Endothelial cell of hepatic sinusoid (primary cell): ENCODE results near the gene TMEM141.
"Not testable (repeated sequence)": the region's sequence is repeated elsewhere in the genome, so short reads cannot be mapped to it uniquely, and the experiment has no call there.

ENCODE experiments used
- in situ Hi-C: cut with HindIII; loops from 2 replicates; pipeline ENCODE4 v1.10.0; 2017; ENCODE audit warnings: low sequenced_read_pairs

Gene TMEM141

GRCh38 chr9:136771907-136772415 lies 19.2 kb upstream of the TMEM141 start:
- in situ Hi-C loops: no loop called here

DNA sequence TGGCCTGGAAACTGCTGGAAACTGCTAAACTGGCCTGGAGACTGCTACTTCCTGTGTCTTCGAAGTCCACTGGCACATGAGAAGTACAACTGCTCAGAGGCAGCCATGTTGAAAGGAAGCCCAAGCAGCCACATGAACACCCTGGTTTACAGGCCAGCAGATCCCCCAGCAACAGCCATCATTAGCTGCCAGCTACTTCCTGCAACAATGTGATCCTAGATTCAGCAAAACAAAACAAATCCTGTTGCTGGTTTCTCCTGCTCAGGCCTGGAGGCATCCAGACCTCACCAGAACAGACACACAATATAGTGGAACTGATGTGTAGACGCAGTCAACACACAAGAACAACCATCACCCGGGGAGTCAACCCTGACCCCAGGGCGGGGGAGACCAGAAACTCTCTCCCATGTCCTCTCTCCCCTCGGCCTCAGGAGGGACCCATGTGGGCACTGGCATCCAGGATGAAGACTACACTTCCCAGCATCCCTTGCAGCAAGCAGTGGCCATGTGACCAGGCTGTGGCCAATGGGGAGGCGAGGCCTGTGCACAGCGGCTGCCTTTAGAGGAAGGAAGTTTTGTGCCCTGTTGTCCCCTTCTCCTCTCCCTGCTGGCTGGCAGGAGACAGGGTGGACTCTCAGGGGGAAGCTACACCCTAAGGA lies 17.6 kb upstream of the TMEM141 start:
- in situ Hi-C loops: no loop called here

- in situ Hi-C loops: no loop called here
Measured at GRCh38 chr9:136774416-136775045, 16.6 kb upstream of the TMEM141 start.

DNA sequence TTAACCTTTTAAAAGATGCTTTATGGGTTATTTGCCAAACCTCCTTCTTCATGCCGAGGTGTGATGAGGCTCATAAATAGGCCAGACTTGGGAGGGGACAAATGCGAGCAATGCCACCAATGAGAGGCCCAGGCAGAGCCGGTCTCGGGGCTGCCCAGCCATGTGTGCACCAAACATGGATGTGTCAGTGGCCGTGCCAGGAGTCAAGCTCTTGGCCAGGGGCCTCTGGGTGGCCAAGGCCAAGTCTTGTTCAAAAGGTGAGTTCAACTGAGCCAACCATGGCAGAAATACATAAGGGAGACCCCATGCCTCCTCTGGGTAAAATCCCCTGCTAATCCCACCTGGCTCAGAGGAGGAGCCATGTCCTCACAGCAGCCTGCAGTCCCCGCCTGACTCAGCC lies 16.0 kb upstream of the TMEM141 start:
- in situ Hi-C loops: no loop called here

- in situ Hi-C loops: no loop called here
Measured at GRCh38 chr9:136776947-136777346, 14.2 kb upstream of the TMEM141 start.

GRCh38 chr9:136777359-136777758 lies 13.8 kb upstream of the TMEM141 start:
- in situ Hi-C loops: no loop called here

DNA sequence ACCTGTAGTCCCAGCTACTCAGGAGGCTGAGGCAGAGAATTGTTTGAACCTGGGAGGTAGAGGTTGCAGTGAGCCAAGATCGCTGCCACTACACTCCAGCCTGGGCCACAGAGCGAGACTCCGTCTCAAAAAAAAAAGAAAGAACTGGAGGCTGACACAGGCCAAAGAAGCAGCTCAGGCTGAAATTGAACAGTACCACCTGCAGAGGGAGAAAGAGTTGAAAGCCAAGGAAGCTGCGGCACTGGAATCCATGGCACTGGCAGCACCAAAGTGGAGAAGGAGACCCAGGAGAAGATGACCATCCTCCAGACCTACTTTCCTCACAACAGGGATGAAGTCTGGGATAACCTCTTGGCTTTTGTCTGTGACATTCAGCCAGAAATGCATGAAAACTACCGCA lies 11.3 kb upstream of the TMEM141 start:
- in situ Hi-C loops: loop anchor here (5.0 kb wide), 1 partner anchor 247 kb away; the partner anchor contains the start of gene ABCA2

- in situ Hi-C loops: loop anchor here (5.0 kb wide), 1 partner anchor 245 kb away; the partner anchor contains the start of gene ABCA2
Measured at GRCh38 chr9:136782452-136782851, 8.7 kb upstream of the TMEM141 start.

- in situ Hi-C loops: loop anchor here (5.0 kb wide), 1 partner anchor 243 kb away; the partner anchor contains the start of gene ABCA2
Measured at GRCh38 chr9:136784249-136784996, 6.7 kb upstream of the TMEM141 start.

- in situ Hi-C loops: loop anchor here (5.0 kb wide), 1 partner anchor 242 kb away; the partner anchor contains the start of gene ABCA2
Measured at GRCh38 chr9:136784997-136785361, 6.2 kb upstream of the TMEM141 start.

GRCh38 chr9:136785565-136786355 lies 5.4 kb upstream of the TMEM141 start:
- in situ Hi-C loops: not testable (repeated sequence)

DNA sequence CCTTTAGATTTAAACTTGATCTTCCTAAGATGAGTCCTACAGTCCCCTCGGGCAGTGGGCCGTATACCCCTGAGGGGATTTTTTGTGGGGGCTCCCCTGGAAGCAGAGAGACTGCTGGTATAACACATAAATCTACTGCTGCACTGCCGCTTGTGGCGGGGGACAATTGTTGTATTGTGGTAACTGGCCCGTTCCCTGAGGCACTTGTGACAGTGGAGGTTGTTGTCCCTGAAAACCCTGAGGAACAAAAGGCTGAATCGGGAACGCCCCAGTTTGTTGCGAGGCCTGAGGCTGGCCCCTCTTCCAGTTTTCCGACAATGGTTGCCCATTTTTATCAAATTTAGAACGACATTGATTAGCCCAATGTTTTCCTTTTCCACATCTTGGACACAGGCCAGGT lies 4.7 kb upstream of the TMEM141 start:
- in situ Hi-C loops: no loop called here

- in situ Hi-C loops: not testable (repeated sequence)
Measured at GRCh38 chr9:136786983-136787382, 4.2 kb upstream of the TMEM141 start.

DNA sequence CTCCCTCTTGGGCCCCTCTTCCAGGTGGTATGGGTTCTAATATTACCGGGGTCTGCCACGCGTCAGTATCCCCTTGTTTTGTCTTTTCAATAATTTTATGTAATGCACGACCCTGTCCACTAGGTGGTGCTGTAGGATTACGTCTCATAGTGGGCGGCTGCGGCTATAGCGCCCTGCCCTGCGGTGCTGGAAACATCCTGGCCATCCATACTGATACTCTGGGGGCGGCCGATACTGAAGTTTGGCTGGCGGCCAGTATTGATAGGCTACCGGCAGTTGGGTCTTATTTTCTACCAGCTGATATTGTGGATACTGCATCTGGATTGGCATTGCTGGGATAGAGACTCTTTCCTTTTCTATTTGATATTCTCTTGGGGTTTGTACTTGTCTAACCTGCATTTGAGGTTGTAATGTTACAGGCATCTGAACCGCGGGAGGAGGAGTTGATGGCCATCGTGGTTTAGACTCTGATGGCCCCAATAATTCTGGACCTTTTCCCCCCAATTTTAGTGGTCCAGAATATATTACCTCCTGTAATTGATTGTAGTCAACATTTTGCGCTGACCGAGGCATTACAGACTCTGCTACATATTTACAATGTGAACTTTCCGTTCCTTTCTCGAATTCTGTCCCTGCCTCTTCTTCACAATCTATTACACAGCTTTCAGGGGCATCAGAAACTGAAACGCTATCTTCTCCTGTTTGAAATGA lies 3.3 kb upstream of the TMEM141 start:
- in situ Hi-C loops: no loop called here

DNA sequence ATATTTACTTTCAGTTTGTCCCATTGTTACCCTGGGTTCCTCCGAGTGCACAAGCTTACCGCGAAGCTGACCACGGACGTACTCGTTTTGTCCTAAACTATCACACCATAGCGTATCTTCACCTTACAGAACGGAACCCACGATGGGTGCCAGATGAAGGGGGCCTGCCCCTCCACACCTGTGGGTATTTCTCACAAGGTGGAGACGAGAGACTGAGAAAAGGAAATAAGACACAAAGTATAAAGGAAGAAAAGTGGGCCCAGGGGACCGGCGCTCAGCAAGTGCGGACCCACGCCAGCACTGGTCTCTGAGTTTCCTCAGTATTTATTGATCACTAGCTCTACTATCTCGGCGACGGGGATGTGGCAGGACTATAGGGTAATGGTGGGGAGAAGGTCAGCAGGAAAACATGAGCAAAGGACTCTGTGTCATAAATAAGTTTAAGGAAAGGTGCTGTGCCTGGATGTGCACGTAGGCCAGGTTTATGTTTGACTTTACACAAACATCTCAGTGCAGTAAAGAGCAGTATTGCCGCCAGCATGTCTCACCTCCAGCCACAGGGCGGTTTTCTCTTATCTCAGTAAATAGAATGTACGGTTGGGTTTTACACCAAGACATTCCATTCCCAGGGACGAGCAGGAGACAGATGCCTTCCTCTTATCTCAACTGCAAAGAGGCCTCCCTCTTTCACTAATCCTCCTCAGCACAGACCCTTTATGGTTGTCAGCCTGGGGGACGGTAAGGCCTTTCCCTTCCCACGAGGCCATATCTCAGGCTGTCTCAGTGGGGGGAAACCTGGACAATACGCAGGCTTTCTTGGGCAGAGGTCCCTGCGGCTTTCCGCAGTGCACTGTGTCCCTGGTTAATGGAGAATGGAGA lies 2.3 kb upstream of the TMEM141 start:
- in situ Hi-C loops: not testable (repeated sequence)

GRCh38 chr9:136789523-136789937 lies 1.6 kb upstream of the TMEM141 start:
- in situ Hi-C loops: no loop called here

DNA sequence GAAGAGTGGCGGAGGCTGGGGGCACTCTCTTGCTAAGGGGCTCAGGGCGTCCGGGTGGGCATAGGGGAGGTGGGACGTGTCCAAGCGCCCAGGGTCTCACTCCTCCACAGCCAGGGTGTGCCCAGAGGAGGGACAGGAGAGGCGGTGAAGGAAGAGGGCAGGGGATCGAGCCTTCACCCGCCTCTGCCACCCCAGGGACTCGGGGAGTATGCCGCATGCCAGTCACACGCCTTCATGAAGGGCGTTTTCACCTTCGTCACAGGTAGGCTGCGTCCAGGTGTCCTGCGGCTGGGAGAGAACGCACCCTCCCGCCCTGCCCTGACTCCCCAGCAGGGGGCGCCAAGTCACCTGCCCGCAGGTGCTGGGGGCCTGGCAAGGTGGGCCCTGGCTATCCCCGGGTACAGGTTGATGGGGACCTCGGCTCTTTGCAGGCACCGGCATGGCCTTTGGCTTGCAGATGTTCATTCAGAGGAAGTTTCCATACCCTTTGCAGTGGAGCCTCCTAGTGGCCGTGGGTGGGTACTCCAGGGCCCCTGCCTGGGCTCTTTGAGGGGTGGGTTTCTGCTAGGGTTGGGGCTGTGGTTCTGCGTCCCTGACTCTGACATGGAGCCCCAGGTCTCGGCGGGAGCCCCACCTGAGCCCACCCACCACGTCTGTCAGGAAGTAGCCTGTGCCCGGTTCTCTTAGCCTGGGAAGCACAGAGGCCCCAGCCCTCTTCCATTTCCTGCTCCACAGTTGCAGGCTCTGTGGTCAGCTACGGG lies 552 bp downstream of the TMEM141 start:
- in situ Hi-C loops: no loop called here

DNA sequence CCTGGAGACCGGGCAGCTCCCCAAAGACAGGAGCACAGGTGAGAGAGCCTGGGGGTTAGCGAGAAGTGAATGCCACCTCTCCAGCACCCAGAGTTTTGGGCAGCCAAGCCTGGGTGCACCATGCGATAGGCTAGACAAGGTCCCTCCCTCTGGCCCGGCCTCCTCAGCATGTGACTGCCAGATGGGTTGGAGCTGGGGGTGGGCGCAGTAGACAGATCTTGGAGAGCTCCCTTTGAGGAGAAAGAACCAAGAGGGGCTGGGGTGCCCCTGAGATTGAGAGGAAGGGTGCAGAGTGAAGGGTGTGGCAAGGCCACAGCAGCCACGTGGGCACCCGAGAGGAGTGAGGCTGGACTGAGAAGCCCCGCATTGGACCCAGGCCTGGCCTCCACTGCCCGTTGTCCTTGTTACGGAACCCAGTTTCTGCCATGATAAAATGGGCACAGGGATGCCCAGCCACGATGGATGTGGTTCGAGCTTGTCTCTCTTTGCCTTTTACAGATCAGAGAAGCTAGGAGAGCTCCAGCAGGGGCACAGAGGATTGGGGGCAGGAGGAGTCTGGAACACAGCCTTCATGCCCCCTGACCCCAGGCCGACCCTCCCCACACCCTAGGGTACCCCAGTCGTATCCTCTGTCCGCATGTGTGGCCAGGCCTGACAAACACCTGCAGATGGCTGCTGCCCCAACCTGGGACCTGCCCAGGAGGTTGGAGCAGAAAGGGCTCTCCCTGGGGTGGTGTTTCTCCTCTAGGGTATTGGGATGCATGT lies 1.4 kb downstream of the TMEM141 start:
- in situ Hi-C loops: no loop called here
